Stimulated activated naive CD4-positive, alpha-beta T cell (primary cell): ENCODE measurements around the gene MCF2L2.
"Not testable (repeated sequence)": the region's sequence is repeated elsewhere in the genome, so short reads cannot be mapped to it uniquely, and the experiment has no call there.

ENCODE experiments used
- DNase-seq, 6 experiments: peaks; one replicate each; lab custom pipeline; 2025; lab: John Stamatoyannopoulos, UW

MCF2L2 gene

DNA sequence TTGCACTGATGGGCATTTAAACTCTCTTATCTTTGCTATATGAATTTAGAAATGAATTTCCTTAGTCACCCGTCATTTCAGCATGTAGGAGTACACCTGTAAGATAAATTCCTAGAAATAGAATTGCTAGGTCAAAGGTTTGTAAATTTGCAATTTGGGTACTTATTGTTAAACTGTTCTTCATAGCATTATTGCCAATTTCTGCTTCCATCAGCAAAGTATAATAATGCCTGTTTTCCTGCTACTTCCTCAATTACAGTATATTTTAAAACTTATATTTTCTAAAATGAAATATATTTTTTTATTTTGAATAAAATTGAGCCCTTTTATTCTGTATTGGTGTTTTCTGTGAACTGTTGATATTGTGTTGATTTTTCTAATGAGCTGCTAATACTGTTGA, 16.3 kb upstream of the MCF2L2 start:
- DNase-seq: no peak

GRCh38 chr3:183443395-183444385, 15.3 kb upstream of the MCF2L2 start:
- no peak for DNase-seq

DNA sequence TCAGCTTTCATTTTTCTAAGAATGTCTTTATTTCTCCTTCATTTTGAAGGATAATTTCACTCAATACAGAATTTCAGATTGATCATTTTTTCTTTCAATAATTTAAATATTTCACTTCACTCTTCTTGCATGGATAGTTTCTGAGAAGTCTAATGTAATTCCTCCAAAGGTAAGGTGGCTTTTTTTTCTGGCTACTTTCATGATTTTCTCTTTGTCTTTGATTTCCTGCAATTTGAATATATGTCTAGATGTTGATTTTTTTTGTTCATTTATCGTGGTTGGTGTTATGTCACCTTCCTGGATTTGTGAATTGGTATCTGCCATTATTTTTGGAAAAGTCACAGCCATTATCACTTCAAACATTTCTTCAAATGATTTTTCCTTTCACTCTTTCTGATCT, 14.6 kb upstream of the MCF2L2 start:
- DNase-seq: no peak

DNA sequence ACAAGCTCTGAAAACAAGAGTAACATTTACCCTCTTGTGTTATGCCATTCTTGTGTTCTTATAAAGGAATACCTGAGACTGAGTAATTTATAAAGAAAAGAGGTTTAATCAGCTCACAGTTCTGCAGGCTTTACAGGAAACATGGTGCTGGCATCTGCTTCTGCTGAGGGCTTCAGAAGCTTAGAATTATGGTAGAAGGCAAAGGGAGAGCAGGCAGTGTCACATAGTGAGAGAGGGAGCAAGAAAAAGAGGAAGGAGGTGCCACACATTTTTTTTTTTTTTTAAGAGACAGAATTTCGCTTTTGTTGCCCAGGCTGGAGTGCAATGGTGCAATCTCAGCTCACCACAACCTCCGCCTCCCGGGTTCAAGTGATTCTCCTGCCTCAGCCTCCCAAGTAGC, 12.1 kb upstream of the MCF2L2 start:
- not testable (repeated sequence) for DNase-seq

DNA sequence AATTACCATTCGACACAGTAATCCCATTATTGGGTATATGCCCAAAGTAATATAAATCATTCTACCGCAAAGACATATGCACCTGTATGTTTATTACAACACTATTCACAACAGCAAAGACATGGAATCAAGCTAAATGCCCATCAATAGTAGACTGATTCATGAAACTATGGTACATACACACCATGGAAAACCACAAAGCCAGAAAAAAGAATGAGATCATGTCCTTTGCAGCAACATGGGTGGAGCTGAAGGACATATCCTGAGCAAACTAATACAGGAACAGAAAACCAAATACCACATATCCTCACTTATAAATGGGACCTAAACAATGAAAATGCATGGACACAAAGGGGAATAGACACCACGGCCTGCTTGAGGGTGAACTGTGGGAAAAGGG, 11.1 kb upstream of the MCF2L2 start:
- no peak for DNase-seq

DNA sequence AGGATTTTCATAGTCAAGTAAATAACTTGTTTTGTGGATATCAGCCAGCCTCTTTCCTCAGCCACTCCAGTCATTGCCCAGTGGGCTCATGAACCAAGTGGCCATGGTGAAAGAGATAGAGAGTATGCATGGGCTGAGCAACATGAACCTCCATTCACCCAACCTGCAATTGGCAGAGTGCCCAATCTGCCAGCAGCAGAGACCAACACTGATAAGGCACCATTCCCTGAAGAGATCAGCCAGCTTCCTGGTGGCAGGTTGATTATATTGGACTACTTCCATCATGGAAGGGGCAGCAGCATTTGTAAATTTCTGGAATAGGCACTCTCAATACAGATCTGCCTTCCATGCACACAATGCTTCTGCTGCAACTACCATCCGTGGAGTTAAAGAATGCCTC, 10.3 kb upstream of the MCF2L2 start:
- no peak for DNase-seq

DNA sequence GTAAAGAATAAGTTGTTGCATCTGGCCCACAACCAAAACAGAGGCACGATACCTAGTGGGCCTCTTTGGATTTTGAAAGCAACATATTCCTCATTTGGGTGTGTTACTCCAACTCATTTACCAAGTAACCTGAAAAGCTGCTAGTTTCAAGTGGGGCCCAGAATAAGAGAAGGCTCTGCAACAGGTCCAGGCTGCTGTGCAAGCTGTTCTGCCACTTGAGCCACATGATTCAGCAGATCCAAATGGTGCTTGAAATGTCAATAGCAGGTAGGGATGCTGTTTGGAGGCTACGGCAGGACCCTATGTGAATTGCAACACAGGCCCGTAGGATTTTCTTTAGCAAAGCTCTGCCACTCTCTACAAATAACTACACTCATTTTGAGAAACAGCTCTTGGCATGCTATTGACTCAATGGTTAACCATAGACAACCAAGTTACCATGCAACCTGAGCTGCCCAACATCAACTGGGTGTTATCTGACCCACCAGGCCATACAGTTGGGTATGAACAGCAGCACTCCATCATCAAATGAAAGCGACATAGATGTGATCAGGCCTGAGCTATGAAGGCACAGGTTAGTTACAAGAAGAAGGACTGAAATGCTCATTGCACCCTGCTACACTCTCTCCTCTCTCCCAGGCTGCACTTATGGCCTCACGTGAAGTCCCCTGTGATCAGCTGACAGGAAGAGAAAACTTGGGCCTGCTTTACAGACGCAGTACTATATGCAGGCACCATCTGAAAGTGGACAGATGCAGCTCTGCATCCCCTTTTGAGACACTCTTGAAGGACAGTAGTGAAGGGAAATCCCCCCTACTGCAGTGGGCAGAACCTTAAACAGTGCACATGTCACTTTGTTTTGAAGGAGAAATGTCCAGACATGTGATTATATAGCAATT, 9.5 kb upstream of the MCF2L2 start:
- no peak for DNase-seq

- DNase-seq: no peak
Observed at GRCh38 chr3:183437061-183437460, 8.6 kb upstream of the MCF2L2 start.

- no peak for DNase-seq
Observed at GRCh38 chr3:183435661-183436060, 7.2 kb upstream of the MCF2L2 start.

- no peak for DNase-seq
Observed at GRCh38 chr3:183434992-183435391, 6.6 kb upstream of the MCF2L2 start.

GRCh38 chr3:183434503-183434902, 6.1 kb upstream of the MCF2L2 start:
- no peak for DNase-seq

DNA sequence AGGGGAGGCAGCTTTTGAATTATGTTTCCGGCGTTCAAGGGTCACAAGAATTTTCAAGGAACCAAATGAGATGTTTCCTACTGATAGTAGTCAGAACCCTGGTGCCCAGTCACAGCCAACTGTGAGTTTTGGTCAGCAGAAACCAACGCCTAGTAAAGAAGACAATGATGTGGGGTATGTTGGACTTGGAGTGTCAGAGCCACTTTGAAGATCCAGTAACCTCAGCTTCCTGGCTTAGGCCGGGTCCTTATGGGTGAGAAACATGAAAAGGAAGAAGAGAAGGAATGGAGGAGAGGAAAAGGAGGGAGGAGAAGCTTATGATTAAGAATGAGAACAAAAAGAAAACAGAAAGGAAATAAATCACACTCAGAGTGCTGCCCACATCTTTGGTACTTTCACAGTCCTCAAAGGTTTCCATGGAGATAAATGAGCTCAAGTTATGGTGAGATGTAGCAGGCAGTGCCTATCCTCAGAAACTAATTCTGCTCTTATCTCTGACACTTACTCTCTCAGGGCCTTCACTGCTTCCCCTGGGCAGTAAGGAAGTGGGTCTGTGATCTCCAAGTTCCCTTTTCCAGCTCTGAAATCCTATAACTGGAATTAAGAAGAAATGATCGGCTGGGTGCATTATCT, 2.0 kb upstream of the MCF2L2 start:
- no peak for DNase-seq

- peak in 3 of 6 experiments; percentile 13 to 22 (median 14) for DNase-seq
Observed at GRCh38 chr3:183427876-183428446, 458 bp downstream of the MCF2L2 start.

DNA sequence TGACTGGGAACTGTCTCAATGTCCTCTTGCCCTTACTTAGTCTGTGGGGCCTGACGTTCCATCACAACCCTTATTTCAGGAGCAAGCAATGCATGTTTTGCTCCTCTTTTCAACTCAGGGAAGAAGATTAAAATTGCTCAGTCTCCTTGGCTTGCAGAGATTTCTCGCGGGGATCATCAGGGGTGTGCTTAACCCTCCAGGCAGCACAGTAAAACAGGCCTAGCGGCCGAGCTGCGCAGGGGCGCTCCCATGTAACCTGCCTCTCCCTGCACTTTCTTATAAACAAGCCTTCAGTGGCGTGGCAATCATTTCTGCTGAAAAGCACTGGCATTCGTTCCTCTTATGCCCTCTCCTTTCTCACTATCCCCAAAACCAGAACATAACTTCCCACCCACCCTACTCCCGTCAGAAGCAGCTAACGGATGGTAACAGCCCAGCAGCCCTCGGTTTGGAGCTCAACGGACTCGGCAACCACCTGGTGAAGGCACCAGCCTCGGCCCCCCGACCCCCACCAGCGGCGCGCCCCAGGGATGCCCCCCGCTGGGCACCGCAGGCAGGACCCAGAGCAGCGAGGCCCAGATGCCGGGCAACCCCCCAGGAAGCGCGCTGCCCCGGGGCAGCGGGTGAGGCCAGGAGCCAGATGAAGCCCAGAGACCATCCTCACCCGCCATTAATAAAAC, 1.1 kb downstream of the MCF2L2 start:
- no peak for DNase-seq

GRCh38 chr3:183418807-183419206, 9.6 kb downstream of the MCF2L2 start:
- DNase-seq: not testable (repeated sequence)

DNA sequence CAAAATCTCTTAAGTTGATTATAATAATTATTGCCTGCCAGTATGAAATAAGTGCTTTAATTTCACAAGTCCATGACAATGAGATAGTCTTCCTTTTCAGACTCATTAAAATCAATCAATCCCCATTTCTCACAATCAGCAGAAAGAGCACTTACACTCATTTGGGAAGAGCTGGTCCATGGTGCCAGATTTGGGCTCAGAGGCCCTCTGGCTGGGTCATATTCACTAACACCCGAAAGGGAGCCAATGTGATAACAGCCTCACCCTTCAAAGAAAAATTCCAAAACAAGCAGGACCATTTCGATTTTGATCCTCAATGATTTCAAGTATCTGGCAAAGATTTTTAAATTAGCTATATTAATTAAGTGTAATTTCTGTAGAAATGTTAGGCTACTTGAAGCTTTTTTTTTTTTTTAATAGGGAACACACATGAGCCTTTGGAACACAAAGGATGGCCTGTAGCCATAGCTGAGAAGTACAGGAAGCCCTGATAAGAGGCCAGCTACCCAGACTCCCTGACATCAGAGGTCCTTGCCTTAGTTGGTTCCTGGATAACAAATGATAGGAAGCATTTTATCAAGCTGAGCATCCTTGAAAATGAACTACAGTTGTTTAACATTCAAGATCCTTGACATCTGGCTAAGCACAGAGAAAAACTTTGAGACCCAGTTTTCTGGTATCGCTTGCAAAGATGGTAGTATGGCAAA, 17.1 kb downstream of the MCF2L2 start:
- DNase-seq: no peak

- DNase-seq: no peak
Observed at GRCh38 chr3:183410759-183411158, 17.7 kb downstream of the MCF2L2 start.

DNA sequence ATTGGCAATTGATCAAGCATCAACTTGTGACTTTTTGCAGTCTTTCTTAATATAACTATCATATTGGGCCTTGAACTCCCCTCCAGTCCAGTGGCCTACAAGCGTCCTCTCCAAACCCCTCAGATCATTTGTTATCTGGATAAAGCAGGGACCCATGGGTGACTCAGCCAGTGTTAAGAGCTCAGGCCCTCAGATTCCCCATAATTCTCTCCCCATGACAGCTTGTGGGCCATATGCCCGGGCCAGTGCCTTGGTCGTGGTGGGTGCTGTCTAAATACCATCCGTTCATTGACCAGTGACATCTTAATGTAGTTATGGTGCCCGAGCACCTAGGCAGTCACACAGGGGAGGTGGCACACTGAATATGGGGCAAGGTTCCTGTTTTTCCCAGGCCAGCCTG, 18.1 kb downstream of the MCF2L2 start:
- no peak for DNase-seq

DNA sequence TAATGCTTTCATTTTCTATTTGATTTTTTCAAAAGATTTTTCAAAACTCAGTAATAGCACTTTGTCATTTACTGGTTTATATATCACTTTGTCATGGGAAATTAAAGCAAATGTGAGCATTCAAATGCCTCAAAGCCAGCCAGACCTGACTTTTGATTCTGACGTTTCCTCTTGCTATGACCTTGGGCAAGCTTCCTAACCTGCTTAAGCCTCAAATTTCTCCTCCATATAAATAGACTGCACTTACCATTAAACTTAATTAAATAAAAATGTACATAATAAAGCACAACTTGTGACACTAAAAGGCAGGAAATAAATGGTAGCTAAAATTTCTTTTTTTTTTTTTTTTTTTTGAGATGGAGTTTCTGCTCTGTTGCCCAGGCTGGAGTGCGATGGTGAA, 19.2 kb downstream of the MCF2L2 start:
- DNase-seq: no peak

DNA sequence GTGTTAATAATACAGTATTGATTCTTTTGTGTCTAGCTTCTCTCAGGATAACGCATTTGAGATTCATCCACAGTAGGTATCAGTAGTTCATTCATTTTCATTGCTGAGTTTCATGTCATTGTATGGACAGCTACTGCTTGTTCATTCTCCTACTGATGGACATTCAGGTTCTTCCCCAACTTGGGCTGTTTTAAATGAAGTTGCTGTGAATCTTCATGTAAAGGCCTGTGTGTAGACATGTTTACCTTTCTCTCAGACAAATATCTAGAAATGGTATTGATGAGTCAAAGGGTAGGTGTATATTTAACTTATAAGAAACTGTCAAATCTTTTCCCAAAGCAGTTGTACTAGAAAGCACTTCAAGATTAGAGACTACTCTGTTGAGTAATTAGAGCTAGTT, 26.7 kb downstream of the MCF2L2 start:
- no peak for DNase-seq

DNA sequence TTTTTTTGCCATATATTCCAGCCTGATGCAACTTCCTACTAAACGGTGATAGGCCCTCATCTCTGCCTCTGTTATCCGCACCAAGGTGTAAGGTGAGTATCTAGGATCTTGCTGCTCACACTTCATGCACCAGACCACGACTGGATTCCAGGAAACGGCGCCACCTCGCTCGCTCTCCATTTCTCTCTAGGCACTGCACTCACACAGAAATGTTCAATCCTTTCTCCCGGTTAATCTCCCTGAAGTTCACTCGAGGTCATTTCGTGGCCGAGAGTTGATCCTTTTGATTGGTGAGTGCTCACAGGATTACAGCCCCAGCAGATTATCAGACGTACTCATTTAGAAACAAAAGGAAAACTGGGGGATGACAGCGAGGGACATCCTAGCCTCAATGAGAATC, 28.1 kb downstream of the MCF2L2 start:
- no peak for DNase-seq
